HG03280 (cell line): ENCODE measurements around the gene PAPLN.

Experiments
- ATAC-seq: cut with Tn5 transposase; IDR thresholded peaks from one replicate; pipeline ENCODE4 v1.9.1; 2021; ENCODE audit warnings: mild to moderate bottlenecking, moderate library complexity; ENCODE audit not compliant: unreplicated experiment

PAPLN gene

DNA sequence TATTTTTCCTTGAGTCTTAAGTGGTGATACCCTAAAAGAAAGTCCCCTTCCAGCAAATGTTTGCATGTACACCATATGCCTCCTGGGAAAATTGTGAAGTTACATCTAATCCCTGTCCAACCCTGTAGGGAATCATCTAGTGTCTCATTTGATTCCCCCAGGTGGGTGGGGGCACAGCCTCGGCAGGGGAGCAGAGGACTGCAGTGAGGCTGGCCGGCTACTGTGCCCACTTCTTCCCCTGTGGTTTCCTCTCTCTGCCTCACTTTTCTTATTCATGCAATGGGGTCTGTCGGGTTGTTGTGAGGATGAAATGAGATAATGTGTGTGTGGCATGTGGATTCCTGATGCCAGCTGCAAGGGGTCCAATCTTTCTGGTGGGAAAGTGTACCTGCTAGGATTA lies 6.0 kb downstream of the PAPLN start:
- ATAC-seq: no peak

DNA sequence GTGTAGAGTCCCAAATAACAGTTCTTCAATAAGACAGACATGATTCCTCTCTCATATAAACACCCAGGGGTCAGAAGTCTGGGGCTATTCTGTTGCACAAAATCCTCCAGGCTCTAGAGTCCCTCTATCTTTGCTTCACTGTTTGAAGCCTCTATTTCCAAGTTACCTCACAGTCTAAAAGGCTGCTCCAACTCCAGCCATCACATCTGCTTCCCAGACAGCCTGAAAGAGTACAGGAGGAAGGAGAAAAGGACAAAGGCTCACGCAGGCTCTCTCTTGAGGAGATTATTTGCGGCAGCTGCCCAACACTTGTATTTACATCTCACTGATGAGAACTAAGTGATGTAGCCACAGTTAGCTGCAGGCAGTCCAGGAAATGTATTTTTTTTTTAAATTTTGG lies 6.4 kb downstream of the PAPLN start:
- no peak for ATAC-seq

DNA sequence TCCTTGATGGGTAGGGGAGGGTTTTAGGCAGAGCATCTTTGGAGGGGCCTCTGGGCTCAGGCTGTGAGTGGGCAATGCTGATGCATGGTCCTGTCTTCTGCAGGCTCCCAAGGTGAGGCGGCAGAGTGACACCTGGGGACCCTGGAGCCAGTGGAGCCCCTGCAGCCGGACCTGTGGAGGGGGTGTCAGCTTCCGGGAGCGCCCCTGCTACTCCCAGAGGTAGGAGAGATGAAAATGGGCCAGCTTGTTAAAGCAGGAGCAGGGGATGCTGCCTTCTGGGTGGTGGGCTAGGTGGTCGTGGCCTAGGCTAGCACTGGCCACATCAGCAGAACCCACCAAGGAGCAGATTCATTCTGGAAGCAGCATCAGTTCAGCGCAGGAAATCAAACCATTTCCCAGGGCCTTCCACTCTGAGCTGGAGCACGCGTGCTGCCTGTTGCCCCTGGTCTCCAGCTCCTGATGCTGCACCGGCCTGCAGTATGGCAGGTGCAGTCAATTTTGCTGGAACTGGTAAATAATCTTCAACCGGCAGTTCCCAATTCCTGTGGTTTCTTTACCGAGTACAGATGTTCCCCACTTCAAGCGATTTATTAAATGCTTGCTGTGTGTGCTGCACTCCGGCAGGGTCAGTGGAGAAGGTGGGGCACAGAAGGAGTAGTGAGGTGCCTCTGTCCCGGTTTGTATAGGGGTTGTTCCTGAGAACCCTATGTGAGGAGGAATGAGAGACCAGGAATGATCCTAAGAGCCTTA lies 7.4 kb downstream of the PAPLN start:
- ATAC-seq: no peak

DNA sequence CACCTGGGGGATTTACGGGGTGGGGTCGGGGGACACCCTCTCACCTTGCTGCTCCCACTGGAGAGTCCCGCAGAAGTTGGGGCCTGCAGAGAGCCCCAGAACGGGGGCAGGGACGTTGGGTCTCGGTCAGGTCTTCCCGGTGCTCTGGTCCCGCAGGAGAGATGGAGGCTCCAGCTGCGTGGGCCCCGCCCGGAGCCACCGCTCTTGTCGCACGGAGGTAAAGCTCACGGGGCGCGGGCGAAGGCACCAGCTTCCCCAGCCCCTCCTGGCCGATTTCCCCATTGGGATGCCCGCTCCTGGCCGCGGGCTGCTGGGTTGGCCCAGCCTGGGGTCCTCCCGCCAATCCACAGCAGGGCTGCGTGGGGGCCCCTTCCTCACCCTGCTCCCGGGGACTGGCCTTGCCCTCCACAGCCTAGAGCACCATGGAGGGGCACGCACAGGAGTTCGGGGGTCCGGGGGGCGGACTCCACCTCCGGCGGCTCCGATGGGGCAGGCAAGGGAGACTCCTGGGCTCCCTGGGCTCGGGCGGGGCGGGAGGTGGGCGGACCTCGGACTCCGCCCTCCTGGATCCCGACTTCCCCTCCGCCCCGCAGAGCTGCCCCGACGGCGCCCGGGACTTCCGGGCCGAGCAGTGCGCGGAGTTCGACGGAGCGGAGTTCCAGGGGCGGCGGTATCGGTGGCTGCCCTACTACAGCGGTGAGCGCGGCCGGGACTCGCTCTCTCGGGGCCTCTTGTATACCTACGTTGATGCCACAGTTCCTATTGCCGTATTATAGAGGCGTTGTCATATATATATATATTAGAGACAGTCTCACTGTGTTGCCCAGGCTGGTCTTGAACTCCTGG lies 8.4 kb downstream of the PAPLN start:
- peak; percentile 43 for ATAC-seq

DNA sequence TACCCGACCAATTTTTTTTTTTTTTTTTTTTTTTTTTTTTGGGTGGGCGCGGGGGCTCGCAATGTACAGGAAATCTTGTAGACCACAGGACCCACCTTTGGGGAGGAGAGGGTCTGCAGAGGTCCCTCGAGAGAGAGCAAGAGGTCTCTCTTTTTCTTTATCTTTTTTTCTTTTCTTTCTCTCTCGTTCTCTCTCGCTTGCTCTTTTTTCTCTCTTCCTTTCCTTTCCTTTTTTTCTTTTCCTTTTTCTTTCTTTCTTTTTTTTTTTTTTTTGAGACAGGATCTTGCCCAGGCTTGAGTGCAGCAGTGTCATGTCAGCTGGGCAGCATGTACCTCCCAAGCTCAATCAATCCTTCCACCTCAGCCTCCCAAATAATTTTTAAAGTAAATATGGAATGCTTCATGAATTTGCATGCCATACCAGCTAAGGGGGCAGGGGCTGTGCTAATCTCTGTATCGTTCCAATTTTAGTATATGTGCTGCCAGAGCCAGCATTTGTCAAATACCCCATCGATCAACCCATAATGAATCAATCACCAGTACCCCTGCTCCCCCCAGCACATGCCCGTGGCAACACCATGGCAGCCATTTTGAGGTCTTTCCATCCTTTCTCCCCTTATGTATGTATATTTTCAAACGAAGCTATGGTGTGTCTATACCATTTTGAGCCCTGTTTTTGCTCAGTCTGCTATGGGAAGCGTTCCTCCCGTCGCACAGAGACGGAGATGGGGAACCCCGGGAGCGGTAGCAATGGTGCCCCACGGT lies 9.3 kb downstream of the PAPLN start:
- ATAC-seq: no peak

DNA sequence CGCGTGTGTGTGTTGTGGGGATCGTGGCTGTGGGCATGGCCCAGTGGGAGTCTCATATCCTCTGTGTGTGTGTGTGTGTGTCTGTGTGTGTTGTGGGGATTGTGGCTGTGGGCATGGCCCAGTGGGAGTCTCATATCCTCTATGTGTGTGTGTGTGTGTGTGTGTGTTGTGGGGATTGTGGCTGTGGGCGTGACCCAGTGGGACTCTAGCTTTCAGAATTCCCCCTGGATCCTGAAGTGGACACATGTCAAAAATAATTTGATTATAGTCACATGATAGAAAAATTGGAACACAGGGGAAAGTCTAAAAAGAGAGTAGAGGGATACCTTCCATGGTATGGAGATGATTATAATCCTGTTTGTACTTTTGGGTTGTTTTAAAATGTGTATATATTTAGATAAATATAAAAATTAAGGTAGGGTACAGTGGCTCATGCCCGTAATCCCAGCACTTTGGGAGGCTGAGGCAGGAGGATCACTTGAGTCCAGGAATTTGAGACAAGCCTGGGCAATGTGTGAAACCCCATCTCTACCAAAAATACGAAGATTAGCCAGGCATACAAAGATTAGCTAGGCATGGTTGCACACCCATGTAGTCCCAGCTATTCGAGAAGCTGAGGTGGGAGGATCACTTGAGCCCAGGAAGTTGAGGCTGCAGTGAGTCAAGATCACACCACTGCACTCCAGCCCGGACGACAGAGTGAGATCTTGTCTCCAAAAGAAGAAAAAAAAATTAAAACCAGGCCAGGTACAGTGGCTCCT lies 11.0 kb downstream of the PAPLN start:
- no peak for ATAC-seq

DNA sequence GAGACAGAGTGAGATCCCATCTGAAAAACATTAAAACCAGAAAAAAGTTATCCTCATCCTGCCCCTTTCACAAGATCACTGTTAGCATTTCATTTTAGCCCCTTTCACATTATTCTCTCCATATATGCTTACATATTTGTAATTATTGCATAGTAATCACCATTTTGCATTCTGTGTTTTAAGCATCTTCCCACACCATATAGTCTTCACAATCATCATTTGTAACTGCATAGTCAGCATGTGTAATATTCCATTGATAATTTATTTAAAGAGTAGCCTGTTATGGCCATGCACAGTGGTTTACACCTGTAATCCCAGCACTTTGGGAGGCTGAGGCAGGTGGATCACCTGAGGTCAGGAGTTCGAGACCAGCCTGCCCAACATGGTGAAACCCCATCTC lies 11.8 kb downstream of the PAPLN start:
- ATAC-seq: no peak

DNA sequence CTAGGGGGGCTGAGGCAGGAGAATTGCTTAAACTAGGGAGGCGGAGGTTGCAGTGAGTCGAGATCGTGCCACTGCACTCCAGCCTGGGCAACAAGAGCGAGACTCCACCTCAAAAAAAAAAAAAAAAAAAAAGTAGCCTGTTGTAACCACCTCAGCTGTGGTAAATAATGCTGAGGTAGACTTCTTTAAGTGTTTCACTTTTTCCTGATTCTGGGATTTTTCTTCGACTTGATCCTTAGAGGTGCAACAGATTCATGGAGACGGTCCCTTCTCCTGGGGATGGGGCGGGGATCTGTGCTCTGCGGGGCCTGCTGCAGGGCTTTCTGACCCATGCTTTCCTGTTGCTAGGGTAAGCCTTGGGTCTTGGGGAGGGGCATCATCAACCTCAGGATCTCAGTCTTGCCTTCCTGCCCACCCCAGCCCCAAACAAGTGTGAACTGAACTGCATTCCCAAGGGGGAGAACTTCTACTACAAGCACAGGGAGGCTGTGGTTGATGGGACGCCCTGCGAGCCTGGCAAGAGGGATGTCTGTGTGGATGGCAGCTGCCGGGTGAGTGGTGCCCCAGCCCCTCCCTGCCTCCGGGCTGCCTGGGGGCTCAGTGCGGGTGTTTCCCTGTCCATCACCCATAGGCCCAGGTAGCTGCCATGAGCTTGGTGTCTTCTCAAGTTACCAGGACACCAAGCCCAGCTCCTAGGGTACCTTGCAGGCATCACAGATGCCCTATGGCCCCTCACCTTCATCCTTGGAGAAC lies 12.4 kb downstream of the PAPLN start:
- no peak for ATAC-seq

DNA sequence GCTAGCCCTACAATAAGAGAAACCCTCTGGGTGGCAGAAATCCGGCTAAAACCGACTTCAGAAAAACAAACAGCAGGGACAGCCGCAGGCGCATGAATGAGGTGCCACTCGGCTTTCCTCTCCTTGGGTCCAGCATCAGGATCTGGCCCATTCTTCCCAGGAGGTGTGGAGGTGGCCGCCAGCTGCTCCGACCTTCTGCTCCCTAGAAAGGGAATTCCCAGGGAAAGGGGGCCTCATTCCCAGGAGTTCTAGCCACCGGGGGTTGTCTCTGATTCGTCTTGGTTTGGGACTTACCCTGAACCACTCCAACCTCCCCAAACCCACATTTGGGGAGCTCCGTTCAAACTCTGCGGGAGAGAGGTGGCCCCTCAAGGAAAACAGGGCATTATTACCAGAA lies 13.0 kb downstream of the PAPLN start:
- no peak for ATAC-seq

DNA sequence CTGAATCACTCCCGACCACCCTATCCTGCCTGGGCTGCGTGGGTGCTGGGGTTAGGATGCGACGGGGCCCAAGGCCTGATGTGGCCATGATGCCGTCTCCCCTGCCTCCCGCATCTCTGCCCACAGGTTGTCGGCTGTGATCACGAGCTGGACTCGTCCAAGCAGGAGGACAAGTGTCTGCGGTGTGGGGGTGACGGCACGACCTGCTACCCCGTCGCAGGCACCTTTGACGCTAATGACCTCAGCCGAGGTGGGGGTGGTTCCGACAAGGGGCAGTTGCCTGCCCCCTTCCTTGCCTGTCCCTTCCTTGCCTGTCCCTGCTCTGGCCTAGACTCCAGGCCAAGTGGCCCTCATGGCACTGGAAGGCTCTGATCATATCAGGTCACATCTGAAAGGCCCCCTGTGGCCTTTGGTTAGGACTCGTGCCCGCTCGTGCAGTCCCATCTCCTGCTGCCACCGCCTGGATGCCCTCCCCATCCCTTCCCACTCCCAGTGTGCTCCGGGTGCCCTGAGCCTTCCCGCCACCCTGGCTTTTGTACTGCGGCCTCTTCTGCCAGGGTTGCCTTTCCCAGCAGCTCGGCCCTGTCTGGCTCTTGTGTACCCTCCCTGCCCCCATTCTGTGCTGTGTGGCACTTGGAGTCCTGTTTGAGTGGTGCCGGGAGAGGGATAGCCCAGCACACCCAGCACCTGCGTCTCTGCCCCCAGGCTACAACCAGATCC lies 13.6 kb downstream of the PAPLN start:
- no peak for ATAC-seq

DNA sequence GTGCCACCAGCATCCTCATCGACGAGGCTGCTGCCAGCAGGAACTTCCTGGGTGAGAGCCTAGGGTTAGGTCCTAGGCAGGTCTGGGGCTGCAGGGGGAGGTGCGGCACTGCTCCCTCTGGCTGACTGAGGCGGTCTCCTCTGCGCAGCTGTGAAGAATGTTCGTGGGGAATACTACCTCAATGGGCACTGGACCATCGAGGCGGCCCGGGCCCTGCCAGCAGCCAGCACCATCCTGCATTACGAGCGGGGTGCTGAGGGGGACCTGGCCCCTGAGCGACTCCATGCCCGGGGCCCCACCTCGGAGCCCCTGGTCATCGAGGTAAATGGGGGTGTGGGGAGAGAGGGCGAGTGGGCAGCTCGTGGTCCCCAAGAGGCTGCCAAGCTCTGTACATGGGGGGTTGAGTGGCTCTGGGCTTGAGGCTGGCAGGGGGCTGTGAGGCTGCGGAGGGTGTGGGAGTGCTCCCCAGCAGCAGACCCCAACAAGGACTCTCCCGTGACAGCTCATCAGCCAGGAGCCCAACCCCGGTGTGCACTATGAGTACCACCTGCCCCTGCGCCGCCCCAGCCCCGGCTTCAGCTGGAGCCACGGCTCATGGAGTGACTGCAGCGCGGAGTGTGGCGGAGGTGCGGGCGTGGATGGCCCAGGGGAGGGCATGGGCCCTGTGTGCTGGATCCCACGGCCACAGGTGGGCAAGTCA lies 14.4 kb downstream of the PAPLN start:
- ATAC-seq: no peak

DNA sequence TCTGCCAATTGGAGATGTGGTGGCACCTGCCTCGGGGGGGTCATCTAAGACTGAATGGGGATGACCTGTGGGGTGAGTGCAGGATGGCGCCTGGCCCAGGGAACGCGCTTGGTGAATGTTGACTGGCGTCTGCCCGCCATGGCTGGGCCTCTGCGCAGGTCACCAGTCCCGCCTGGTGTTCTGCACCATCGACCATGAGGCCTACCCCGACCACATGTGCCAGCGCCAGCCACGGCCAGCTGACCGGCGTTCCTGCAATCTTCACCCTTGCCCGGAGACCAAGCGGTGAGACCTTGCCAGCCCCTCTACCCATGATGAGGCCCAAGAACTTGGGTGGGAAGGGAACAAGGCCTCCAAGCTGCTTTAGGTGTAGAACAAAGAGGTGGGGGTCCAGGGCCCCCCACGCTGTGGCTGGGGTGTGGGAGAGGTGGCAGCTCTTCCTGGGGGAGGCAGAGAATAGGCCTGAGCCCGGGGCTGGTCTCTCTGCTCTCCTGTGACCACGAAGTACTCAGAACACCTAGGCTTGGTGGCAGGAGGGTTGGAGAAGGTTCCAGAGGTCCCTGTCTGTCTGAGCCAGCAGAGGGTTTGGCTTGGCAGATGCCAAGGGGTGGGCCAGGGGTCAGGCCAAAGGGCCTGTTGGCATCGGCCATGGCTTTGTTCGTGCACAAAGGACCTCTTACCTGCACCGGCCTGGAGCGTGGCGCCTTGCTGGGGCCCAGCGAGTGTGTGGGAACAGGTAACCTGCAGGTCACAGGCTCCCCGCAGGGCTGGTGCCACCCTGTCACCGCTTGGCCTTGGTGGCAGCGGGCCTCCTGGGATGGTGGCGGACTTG lies 15.4 kb downstream of the PAPLN start:
- ATAC-seq: no peak

DNA sequence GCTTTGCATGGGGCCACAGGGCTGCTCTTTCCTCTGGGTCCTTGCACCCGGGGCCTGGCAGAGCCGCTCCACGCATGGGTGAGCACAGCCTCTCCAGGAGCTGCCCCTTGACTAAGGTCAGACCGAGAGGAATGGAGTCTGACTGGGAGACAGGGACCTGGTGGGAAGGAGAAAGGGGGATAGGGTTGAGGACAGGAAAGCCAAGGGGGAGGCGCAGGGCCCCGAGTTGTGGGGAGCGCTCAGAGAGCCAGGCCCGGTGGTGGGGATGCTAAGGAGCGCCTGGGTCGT lies 16.0 kb downstream of the PAPLN start:
- no peak for ATAC-seq

DNA sequence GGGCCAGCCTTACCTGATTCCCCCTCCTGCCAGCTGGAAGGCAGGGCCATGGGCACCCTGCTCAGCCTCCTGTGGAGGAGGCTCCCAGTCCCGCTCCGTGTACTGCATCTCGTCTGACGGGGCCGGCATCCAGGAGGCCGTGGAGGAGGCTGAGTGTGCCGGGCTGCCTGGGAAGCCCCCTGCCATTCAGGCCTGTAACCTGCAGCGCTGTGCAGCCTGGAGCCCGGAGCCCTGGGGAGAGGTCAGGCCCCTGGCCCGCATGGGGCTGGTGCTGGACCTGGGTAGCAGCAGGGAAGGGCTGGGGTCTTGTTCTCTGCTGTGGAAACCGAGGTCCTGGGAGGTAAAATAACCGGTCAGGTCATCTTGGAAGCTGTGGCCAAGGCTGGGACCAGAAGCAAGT lies 16.4 kb downstream of the PAPLN start:
- ATAC-seq: no peak

DNA sequence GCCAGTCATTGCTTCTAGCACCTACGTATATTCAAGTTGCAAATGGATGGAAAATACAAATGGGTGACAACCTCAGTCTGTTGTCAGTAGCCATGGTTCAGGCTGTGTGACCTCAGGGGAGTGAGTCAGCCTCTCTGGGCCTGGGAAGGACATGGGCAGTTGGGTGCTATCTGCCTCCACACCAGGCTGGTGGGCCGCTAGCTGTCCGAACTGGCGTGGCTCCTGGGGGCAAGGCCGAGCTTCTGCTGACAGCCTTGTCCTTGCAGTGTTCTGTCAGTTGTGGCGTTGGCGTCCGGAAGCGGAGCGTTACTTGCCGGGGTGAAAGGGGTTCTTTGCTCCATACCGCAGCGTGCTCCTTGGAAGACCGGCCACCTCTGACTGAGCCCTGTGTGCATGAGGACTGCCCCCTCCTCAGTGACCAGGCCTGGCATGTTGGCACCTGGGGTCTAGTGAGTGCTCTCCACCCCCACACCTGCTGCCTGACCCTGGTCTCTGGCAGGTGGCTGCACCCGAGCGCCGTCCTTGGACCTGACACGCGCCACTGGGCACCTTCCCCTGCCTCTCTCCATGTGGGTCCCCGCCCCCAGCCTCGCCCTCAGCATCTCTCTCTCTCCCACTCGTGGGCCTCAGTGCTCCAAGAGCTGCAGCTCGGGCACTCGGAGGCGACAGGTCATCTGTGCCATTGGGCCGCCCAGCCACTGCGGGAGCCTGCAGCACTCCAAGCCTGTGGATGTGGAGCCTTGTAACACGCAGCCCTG lies 17.1 kb downstream of the PAPLN start:
- no peak for ATAC-seq

DNA sequence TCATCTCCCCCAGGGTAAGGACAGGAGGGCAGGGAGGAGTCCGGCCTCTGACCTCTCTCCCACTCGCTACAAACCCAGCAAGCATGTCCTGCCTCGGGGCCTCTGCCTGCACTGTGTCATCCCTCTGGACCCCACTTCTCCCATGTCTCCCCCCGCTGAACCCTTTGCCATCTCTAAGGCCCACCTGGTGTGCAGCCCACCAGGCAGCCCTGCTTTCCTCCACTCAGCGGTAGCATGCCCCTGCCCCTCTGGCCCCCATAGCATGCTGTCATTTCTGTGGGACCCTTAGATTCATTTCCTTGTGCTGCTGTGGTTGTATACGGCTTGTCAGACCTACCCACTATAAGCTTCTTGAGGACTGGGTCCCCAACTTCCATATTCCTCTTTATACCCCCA lies 17.7 kb downstream of the PAPLN start:
- ATAC-seq: no peak

DNA sequence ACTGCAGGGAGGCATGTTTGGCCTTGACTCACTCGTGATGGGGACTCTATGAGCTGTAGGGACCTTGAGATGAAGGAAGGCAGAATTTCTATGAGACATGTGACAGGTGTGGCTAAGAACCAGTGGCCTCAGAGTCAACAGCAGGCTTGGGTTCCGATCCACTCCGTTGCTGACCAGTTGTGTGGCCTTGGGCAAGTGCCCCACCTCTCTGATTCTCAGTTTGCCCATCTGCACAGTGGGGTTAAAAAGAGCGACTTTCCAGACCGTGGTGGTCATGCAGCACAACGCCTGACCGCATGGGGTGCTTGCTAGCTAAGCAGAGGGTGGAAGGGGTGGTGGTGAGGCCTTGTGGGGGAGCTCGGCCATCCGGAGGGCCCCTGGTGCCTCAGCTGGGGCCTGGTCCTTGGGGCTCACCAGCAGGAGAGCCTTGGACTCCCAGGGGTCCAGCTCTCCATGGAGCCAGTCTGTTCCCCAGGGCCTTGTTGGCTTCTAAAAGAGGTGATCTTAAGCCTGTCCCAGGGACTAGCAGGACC lies 18.5 kb downstream of the PAPLN start:
- ATAC-seq: no peak
